DMS114 treated with DMSO at 0.1 percent for 48 hours (cell line): ENCODE data around the gene ELAC1.

Experiments used
- DNase-seq: peaks from one replicate; lab custom pipeline; 2025; ENCODE audit not compliant: unreplicated experiment; lab: John Stamatoyannopoulos, UW

The ELAC1 gene

DNA sequence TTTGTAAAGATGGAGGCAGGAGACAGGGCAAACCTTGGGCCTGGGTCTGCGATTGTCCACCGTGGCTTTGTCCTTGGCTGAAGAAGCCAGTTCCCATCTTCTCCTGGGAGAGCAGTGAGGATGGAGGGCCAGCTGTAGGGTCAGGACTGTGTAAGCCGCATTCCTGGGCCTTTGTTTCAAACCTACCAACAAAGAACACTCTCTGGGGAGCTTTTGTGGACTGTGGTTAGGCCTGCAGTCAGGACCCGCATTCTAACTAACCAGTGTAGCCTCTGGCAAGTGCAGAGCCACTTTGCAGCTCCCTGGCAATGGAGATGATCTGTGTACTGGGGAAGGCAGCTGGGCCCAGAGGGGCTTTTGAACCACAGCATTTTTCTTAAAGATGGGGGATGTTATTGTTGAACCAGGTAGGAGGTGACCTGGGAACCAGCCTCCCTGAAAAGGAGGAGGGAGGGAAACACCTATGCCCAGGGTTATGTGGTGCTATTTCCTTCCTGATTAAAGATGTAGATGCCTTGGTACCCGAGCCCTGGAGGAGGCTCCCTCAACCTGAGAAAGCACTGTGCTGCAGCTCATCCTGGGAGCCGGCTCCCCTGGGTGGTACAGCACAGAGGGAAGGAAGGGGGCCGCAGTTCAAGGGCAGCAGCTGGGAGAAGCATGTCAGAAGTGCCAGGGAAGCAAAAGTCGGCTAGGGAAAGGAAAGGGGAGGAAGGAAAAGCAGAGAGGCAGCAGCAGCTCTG is 49.5 kb downstream of the ELAC1 start:
- DNase-seq, result no peak

DNA sequence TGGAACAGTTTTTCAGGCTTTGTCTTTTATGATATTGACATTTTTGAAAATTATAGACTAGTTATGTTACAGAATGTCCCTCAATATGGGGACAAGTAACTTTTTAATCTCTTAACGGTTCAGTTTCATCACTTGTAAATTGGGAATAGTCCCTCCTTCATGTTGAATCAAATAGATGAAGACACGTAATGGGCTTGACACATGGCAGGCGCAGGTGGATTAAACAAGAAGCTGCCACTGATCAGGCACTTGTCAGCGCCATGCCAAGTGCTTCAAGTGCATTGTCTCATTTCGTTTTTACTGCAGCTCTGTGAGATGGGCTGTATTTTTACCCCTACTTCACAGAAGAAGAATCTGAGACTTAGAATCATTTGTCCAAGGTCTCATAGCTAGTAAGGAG is 52.7 kb downstream of the ELAC1 start:
- no peak for DNase-seq

DNA sequence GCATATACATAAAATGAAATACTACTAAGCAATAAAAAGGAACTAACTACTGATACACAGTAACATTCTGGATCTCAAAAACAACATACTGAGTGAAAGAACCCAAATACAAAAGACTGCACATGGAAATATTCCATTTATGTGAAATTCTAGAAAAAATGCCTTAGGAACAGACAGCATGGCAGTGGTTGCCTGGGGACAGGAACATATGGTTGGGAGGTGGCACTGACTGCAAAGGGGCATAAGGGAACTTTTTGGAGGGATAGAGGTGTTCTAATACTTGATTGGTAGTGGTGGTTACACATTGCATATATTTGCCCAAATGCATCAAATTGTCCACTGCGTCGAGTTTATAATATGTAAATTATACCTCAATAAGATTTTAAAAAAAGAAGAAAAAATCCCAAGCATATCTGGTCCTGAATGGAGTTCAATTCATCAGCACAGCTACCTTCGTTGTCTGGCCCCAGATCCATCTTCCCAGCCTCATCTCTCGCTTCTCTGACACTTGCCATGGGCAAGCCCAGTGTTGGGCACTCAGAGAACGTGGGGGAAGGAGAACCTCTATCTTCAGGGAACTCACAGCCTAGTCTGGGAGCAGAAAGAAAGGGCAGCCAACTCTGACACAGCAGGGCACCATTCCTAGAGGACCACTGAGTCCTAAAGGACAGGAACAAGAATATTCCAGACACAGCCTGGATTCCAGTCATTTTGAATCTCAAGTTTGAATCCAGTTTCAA is 53.6 kb downstream of the ELAC1 start:
- DNase-seq, result no peak

DNA sequence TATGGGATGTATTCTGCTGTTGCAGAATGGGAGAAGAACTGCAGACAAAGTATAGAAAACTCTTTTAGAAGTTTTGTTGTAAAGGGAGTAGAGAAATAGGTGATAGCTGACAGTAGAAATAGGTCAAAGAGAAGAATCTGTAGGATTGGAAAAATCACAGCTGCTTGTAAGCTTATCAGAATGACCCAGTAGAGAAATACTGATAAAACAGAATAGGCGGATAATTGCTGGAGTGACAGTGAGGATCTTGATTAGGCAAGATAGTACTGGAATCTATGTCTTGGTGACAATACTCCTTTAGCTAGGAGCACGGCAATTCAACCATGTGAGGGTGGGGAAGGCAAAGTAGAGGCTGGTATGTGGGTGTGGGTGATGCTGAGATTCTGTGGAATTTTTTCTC is 57.7 kb downstream of the ELAC1 start:
- DNase-seq, result no peak

DNA sequence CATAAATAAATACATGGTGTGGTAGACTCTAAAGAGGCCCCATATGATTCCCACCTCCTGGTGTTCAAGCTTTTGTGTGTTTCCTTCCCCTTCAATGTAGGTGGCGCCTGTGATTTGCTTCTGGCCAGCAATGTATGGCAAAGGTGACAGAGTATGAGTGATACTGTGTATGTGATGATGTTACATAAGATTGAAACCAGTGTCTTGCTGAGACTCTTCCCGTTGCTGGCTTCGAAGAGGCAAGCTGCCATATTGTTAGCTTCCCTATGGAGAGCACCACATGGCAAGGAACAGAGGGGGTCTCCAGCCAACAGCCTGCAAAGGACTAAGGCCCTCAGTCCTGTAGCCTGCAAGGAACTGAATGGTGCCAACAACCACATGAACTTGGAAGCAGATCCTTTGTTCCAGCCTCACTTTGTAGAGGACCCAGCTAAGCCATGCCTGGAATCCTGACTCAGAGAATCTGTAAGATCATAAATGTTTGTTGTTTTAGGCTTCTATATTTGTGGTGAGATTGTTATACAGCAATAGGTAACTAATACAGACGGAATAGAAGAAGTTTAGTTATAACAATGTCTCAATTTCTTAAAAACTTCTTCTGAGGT is 60.5 kb downstream of the ELAC1 start:
- DNase-seq, result no peak

DNA sequence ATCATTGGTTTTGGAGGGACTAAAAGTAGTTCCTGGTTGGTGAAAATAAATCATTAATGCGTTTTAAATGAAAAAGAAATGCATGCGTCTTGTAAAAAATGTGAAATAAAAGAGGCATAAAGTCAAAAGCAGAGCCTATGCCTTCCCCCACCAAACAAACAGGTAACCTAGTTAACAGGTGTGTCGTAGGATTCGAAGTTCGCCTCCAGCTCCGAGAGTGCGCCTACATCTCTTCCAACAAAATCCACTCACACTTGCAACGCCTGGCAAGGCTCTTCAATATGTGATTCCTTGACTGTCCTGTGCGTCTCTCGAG is 61.5 kb downstream of the ELAC1 start:
- DNase-seq, result no peak

DNA sequence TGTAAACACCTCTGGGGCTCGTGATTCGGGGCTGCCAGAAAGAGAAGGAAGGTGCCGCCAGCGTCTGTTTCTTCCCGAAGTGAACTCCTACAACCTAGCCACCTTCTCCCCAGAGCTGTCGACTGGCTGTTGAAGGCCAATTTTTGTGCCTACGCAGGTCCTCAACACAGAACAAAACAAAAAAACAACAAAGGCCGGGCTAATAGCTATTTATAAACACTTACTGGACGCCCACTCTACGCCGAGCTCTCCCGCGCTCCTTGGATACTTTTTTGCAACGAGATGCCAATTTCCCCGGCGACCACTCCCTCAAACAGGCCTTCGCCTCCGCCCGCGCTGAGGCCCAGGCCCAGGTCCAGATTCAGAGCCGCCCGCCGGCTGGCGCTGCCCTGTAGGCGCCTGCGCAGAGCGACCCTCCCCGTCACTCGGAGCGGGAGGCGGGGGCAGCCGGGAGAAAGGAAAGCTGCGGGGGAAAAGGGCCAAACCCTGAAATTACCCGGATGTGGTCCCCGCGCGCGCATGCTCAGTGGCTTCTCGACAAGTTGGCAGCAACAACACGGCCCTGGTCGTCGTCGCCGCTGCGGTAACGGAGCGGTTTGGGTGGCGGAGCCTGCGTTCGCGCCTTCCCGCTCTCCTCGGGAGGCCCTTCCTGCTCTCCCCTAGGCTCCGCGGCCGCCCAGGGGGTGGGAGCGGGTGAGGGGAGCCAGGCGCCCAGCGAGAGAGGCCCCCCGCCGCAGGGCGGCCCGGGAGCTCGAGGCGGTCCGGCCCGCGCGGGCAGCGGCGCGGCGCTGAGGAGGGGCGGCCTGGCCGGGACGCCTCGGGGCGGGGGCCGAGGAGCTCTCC is 62.1 kb downstream of the ELAC1 start, which contains the start of gene SMAD4:
TSS of gene SMAD4 (plus strand) at position 520 of the 843 bp plus-strand sequence. CDS start 16,834 bp downstream, outside the sequence.
- peak; percentile 81 for DNase-seq

DNA sequence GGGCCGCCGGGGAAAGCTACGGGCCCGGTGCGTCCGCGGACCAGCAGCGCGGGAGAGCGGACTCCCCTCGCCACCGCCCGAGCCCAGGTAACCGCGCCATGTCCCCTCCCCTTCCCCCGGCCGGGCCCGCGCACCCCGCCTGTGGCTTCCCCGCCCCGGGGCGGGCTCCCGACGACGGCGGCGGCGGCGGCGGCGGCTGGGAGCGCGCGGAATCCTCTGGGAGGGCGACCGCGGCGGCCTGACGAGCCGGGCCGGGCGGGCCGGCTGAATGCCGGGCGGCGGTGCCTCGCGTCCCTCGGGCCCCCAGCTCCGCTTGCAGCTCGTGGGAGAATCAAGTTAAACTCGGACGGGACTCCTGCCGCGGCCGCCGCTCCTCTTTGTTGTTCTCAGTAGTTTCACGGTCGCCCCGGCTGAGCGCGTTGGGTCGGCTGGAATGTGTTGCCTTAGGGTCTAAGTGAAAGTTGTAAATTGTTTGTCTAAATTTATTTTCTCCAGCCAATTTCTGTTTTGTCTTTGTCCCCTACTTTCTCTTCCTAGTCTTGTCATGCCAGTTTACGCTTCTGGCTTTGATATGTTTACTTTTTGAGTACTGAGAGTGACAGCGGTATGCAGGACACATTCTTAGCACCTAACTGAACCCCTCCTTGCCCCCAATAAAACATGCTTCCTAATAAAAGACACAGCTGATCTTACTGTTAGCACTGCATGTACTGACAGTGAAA is 62.9 kb downstream of the ELAC1 start:
- peak; percentile 15 for DNase-seq

DNA sequence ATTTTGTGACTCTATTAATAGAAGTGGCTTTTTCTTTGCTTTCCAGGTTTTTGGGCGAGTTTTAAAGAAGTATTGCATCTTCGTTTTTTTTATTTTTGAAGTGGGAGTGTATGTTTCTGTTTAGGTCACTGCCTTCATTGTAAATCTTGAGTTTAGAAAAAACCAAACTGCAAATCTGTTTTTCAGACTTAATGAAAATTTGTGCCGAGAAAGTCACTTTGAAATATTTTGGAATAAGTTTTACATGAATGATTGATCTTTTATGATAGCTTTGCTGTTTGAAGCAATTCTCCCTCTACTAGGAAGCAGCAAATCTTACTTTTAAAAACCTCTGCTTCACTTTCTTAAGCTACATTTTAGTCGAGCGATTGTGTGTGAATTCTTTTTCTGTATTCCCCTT is 64.4 kb downstream of the ELAC1 start:
- DNase-seq, result no peak

DNA sequence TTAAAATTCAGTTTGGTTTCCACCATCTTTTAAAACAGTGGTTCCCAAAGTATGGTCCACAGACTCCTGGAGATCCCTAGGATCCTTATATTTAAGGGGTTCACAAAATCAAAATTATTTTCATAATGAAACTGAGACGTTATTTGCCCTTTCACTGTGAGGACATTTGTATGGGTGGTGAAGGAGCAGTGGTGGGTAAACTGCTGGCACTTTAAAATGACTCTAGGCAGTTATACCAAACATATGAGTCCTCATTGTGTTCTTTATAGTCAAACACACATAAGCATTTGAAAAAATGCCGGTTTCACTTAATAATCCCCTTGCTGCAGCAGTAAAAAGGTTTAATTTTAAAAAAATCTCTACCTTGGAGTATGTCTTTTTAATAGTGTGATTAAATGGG is 69.4 kb downstream of the ELAC1 start:
- no peak for DNase-seq
